Naive thymus-derived CD4-positive, alpha-beta T cell (primary cell): ENCODE results near the gene ERP27. TPM values are rescaled to one million over a fixed set of nuclear protein-coding genes. Genes with fewer than 3 reads are reported as not detected.
A peak's percentile ranks its signal among the peaks of the same experiment; 100 is the strongest.

Experiments
- ATAC-seq: fragments of 150-1000 bp; cut with Tn5 transposase; 2 replicates; pipeline ENCODE4 v1.10.0; 2021; ENCODE audit warnings: mild to moderate bottlenecking, moderate library complexity
- CTCF ChIA-PET: fragments of 350-600 bp; sonication (Branson Sonifier 250); formaldehyde crosslinking; loops from one replicate; lab custom pipeline; 2021; ENCODE audit warnings: antibody characterized with exemption; lab: Charles Lee
- POLR2A ChIA-PET: fragments of 350-600 bp; sonication (Branson Sonifier 250); formaldehyde crosslinking; loops from one replicate; lab custom pipeline; 2021; ENCODE audit warnings: antibody characterized with exemption, inconsistent platforms; lab: Charles Lee
- DNase-seq, 9 donors: peaks; one replicate each; pipeline versions ENCODE4 v3.0.0 to v3.0.0-alpha.2; 2020 to 2022; ENCODE audit warnings: mixed read lengths in 1 of 9
- H3K27ac ChIP-seq: one replicate; pipeline ENCODE4 v1.7.0; 2013; ENCODE audit warnings: mild to moderate bottlenecking, low read depth, low read length, moderate library complexity
- H3K27me3 ChIP-seq, 2 donors: one replicate each; pipeline ENCODE4 v1.7.0; 2013; ENCODE audit warnings: low read length in 2 of 2, mild to moderate bottlenecking in 2 of 2, moderate library complexity in 2 of 2; ENCODE audit not compliant: control insufficient read depth in 2 of 2, insufficient read depth in 2 of 2
- H3K36me3 ChIP-seq, 3 experiments: 1 replicate in 2 of 3; 2 replicates in 1 of 3; pipeline ENCODE4 v1.7.0; 2013; ENCODE audit warnings: low read length in 3 of 3, mild to moderate bottlenecking in 3 of 3, moderate library complexity in 1 of 3; ENCODE audit not compliant: insufficient read depth in 3 of 3, control insufficient read depth in 2 of 3
- H3K4me1 ChIP-seq, 2 donors: one replicate each; pipeline ENCODE4 v1.7.0; 2013; ENCODE audit warnings: low read length in 2 of 2, mild to moderate bottlenecking in 2 of 2, moderate library complexity in 1 of 2; ENCODE audit not compliant: control insufficient read depth in 2 of 2, insufficient read depth in 2 of 2
- H3K4me3 ChIP-seq: 2 replicates; pipeline ENCODE4 v1.7.0; 2013; ENCODE audit warnings: mild to moderate bottlenecking, low read length
- H3K9me3 ChIP-seq, 3 experiments: 1 replicate in 2 of 3; 2 replicates in 1 of 3; pipeline ENCODE4 v1.7.0; 2013; ENCODE audit warnings: low read length in 3 of 3; ENCODE audit not compliant: control insufficient read depth in 2 of 3
- H3K27ac Mint-ChIP-seq, 9 donors: one replicate each; pipeline ENCODE4 v1.8.0; 2020 to 2022; ENCODE audit warnings: mixed read lengths in 9 of 9, mild to moderate bottlenecking in 8 of 9, moderate library complexity in 5 of 9, inconsistent platforms in 2 of 9
- H3K27me3 Mint-ChIP-seq, 5 donors: one replicate each; pipeline ENCODE4 v1.8.0; 2021 to 2022; ENCODE audit warnings: mixed read lengths in 5 of 5, mild to moderate bottlenecking in 1 of 5
- H3K36me3 Mint-ChIP-seq, 5 donors: one replicate each; pipeline ENCODE4 v1.8.0; 2020 to 2022; ENCODE audit warnings: mixed read lengths in 5 of 5, mild to moderate bottlenecking in 3 of 5, inconsistent platforms in 1 of 5
- H3K4me1 Mint-ChIP-seq, 7 donors: one replicate each; pipeline ENCODE4 v1.8.0; 2020 to 2022; ENCODE audit warnings: mixed read lengths in 7 of 7, mild to moderate bottlenecking in 3 of 7, inconsistent platforms in 1 of 7
- H3K4me3 Mint-ChIP-seq, 10 donors: one replicate each; pipeline ENCODE4 v1.8.0; 2020 to 2022; ENCODE audit warnings: mild to moderate bottlenecking in 10 of 10, mixed read lengths in 10 of 10, moderate library complexity in 6 of 10, inconsistent platforms in 2 of 10
- H3K9me3 Mint-ChIP-seq, 11 donors: one replicate each; pipeline ENCODE4 v1.8.0; 2020 to 2022; ENCODE audit warnings: mixed read lengths in 11 of 11, mild to moderate bottlenecking in 4 of 11, inconsistent platforms in 1 of 11, moderate library complexity in 1 of 11
- intact Hi-C, 2 donors: fragments of 100-400 bp; cut with micrococcal nuclease; formaldehyde crosslinking; loops; one replicate each; pipeline ENCODE4 v1.15.1; 2023
- polyA plus RNA-seq, 2 donors: library from polyadenylated mRNA; unstranded; fragments of 300-500 nt; fragmentation: Illumina TruSeq; gene quantifications; one replicate each; pipeline ENCODE4 v1.2.3, GENCODE V29; 2021
- total RNA-seq, 6 experiments: library from RNA in 5 of 6; stranded (reverse) in 5 of 6; gene quantifications; 1 replicate in 5 of 6; 2 replicates in 1 of 6; pipeline ENCODE4 v1.2.3 and lab custom pipeline; 2021 to 2026

ERP27 gene
- total and polyA plus RNA-seq, 7 experiments from 2014 or later = 5.6 to 20.3 (median 13.1) TPM

DNA sequence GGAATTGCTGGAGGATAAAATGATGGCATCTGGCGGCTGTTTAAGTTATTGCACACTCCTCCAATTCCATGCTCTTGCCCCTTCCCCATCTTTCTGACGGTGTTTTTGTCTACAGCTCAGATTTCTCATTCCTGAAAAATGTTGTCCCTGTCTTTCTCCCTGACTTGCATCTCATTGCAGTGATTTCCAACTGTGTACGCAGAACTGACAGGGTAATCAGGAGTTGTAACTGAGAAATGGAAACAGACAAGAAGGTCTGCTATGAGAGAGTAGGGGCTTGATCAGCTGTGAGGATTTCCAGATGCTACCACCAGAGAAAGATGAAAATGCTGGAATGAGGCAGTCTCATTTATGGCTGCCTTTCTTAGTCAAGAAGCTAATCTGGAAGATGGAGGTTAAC is 1.3 kb downstream of the ERP27 start:
- Histone ChIP-seq H3K27me3 (no peaks in the 10 kb centered on the region), H3K36me3 (peaks cover 15 to 49% (median 21%) of the 10 kb centered on the region in 3 experiments), H3K27ac (peak overlapping the region; percentile 1), H3K4me3 (no peak overlapping the region), H3K4me1 (peaks cover 0 to 22% of the 10 kb centered on the region in 2 donors), H3K9me3 (no peaks in the 10 kb centered on the region)
- DNase-seq = no peak
- ATAC-seq = no peak
- Mint-ChIP-seq H3K36me3 (peaks cover 34 to 75% (median 67%) of the 10 kb centered on the region in 5 donors), H3K4me1 (peaks cover 32 to 82% (median 67%) of the 10 kb centered on the region in 7 donors), H3K4me3 (peak overlapping the region in 2 of 10 donors; percentile 54 to 55), H3K9me3 (peaks cover 0 to 3% (median 0%) of the 10 kb centered on the region in 11 donors), H3K27ac (peak overlapping the region; percentile 41 to 93 (median 82)), H3K27me3 (no peaks in the 10 kb centered on the region)
- ChIA-PET POLR2A (interaction anchor here (0.6 to 8.0 kb wide), 14 partner anchors 9 to 166 kb away, joined by 3 to 60 read pairs (median 6); partner anchors contain the start of gene ARHGDIB), CTCF (interaction anchor here (0.7 to 5.0 kb wide), 8 partner anchors 10 to 88 kb away, joined by 3 to 30 read pairs (median 6); partner anchors contain the start of gene ARHGDIB)
- intact Hi-C loops = loop anchor here (1.0 kb wide), 4 partner anchors 24 to 92 kb away; partner anchors contain the start of gene ARHGDIB (in 1 of the 2)

DNA sequence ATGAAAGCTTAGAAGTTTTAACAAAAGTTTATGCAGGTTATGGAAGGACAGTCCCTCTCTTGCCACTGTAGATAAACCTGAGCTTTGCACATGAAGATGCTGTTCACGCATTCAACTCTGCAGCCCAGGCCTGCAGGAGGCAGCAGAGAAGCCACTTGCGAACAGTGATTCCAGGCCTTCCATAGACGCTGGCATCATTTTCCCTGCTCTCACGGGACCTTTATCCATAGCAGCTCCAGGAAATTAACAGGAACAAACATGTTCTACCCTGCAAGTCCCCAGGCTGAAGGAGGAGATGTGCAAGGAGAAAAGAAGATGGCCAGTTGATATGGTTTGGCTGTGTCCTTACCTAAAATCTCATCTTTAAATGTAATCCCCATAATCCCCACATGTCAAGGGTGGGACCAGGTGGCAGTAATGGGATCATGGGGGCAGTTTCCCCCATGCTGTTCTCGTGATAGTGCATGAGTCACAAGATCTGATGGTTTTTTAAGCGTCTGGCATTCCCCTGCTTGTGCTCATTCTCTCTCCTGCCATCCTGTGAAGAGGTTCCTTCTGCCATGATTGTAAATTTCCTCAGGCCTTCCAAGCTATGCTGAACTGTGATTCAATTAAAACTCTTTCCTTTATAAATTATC is 2.0 kb downstream of the ERP27 start:
- CTCF ChIA-PET = interaction anchor here (0.7 to 5.0 kb wide), 8 partner anchors 11 to 88 kb away, joined by 3 to 30 read pairs (median 6); partner anchors contain the start of gene ARHGDIB
- Mint-ChIP-seq H3K27ac (peak overlapping the region in 8 of 9 donors; percentile 14 to 93 (median 83)), H3K27me3 (no peaks in the 10 kb centered on the region), H3K9me3 (peaks cover 0 to 3% (median 0%) of the 10 kb centered on the region in 11 donors), H3K4me3 (no peak overlapping the region), H3K36me3 (peaks cover 31 to 78% (median 63%) of the 10 kb centered on the region in 5 donors), H3K4me1 (peaks cover 28 to 77% (median 64%) of the 10 kb centered on the region in 7 donors)
- Histone ChIP-seq H3K9me3 (no peaks in the 10 kb centered on the region), H3K36me3 (peaks cover 8 to 49% (median 21%) of the 10 kb centered on the region in 3 experiments), H3K4me3 (no peak overlapping the region), H3K27me3 (no peaks in the 10 kb centered on the region), H3K27ac (no peak overlapping the region), H3K4me1 (peaks cover 0 to 22% of the 10 kb centered on the region in 2 donors)
- ATAC-seq (no peak), DNase-seq (no peak)
- intact Hi-C loops = no loop called here
- POLR2A ChIA-PET = interaction anchor here (0.8 to 8.0 kb wide), 11 partner anchors 9 to 164 kb away, joined by 3 to 60 read pairs (median 5); partner anchors contain the start of gene ARHGDIB

DNA sequence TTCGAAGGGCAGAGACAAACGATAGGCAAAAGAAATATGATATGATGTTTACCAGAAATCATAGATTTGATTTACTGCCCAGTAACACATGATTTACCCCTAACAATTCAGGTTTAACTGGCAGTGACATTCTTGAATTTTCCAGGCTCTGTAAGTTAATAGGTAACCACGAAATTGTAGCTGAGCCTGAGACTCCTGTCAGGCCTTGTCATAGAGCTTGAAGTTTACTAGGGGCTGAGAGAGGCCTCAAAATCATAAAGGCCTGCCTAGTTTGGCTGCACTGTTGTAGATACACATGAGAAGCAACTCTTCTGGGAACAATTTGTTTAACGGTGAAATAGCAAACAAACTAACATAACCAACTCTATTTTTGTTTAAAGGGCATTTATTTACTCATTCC is 3.3 kb downstream of the ERP27 start:
- CTCF ChIA-PET = interaction anchor here (0.6 to 4.7 kb wide), 3 partner anchors 12 to 62 kb away, joined by 3 to 28 read pairs (median 6); no protein-coding TSS in a partner anchor
- intact Hi-C loops = no loop called here
- Mint-ChIP-seq H3K27me3 (no peaks in the 10 kb centered on the region), H3K36me3 (peaks cover 30 to 77% (median 59%) of the 10 kb centered on the region in 5 donors), H3K27ac (peak overlapping the region in 6 of 9 donors; percentile 10 to 86 (median 69)), H3K9me3 (peaks cover 0 to 3% (median 0%) of the 10 kb centered on the region in 11 donors), H3K4me3 (no peak overlapping the region), H3K4me1 (peaks cover 20 to 64% (median 53%) of the 10 kb centered on the region in 7 donors)
- no peaks in the 10 kb centered on the region for H3K27me3 ChIP-seq
- H3K9me3 ChIP-seq = no peaks in the 10 kb centered on the region
- H3K36me3 ChIP-seq = peaks cover 6 to 46% (median 25%) of the 10 kb centered on the region in 3 experiments
- DNase-seq = no peak
- H3K4me3 ChIP-seq = no peak overlapping the region
- H3K27ac ChIP-seq = no peak overlapping the region
- POLR2A ChIA-PET = interaction anchor here (0.9 to 8.0 kb wide), 5 partner anchors 11 to 164 kb away, joined by 3 to 60 read pairs (median 6); a partner anchor contains a TSS
- ATAC-seq = no peak
- H3K4me1 ChIP-seq = peaks cover 0 to 22% of the 10 kb centered on the region in 2 donors

DNA sequence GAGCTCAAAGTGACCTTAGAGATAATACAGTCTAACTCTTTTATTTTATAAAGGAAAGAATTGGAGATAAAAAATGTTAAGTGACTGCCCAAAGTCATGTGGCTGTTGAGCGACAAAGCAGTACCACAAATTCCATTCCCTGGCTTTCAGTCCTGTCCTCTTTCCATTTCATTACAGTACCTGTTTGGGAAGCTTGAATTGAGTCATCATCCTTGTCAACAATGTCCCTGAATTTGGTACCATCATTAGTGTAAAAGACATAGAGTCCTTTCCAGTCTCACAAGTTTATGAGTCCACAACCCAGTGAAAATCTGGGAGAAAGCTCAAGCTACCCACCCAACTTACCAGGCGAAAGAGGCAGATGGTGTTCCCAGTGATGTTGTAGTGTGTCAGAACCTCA is 3.8 kb downstream of the ERP27 start:
- CTCF ChIA-PET = interaction anchor here (0.6 to 4.7 kb wide), 3 partner anchors 13 to 32 kb away, joined by 3 to 28 read pairs (median 4); partner anchors contain the start of gene ARHGDIB
- no peak for ATAC-seq
- Mint-ChIP-seq H3K4me3 (no peak overlapping the region), H3K27me3 (no peaks in the 10 kb centered on the region), H3K4me1 (peaks cover 14 to 59% (median 48%) of the 10 kb centered on the region in 7 donors), H3K36me3 (peaks cover 26 to 72% (median 55%) of the 10 kb centered on the region in 5 donors), H3K9me3 (peaks cover 0 to 3% (median 0%) of the 10 kb centered on the region in 11 donors), H3K27ac (peak overlapping the region in 1 of 9 donors; percentile 70)
- Histone ChIP-seq H3K9me3 (no peaks in the 10 kb centered on the region), H3K36me3 (peaks cover 6 to 46% (median 24%) of the 10 kb centered on the region in 3 experiments), H3K4me1 (peaks cover 0 to 22% of the 10 kb centered on the region in 2 donors), H3K27ac (no peak overlapping the region), H3K4me3 (no peak overlapping the region), H3K27me3 (no peaks in the 10 kb centered on the region)
- POLR2A ChIA-PET = interaction anchor here (0.7 to 8.0 kb wide), 6 partner anchors 11 to 163 kb away, joined by 3 to 60 read pairs (median 5); a partner anchor contains a TSS
- intact Hi-C loops = no loop called here
- no peak for DNase-seq

DNA sequence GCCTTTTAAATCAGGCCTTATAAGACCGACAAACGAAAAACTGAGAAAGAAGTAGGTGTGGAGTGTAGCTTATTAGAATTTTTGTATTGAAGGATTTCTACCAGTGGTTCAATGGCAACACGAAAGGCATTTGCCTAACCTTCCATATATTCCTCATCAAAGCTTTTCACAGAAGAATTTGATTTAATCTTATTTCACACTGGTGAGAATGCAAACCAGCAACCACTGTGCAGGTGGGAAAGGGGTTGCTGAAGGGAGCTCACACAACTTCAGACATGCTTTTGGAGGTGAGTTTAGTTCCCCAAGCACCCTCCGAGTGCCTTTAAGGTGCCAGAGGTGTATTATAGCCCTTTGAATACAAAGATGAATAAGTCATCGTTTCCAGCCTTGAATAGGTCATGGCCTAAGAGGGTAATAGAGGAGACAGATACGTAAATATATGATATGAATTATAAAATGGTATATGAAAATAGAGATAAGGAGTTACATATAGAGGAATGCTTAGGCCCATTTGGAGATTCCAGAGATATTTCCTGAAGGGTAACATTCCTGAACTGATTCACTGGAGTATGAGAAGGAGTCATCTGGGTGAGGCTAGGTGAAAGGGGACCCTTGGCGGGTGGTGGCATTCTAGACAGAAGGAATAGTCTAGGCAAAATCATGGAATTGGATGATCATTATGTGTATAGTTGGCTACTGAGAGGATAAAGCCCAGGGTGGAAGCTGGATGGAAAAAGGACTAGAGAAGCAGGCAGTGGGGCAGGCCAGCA is 6.4 kb downstream of the ERP27 start:
- Mint-ChIP-seq H3K4me3 (no peak overlapping the region), H3K4me1 (peaks cover under 1 to 43% (median 33%) of the 10 kb centered on the region in 7 donors), H3K27me3 (no peaks in the 10 kb centered on the region), H3K27ac (peak overlapping the region in 2 of 9 donors; percentile 5 to 83), H3K9me3 (peaks cover 0 to 2% (median 0%) of the 10 kb centered on the region in 11 donors), H3K36me3 (peaks cover 24 to 77% (median 57%) of the 10 kb centered on the region in 5 donors)
- POLR2A ChIA-PET = interaction anchor here (0.6 to 1.0 kb wide), 4 partner anchors 10 to 129 kb away, joined by 3 to 4 read pairs (median 4); partner anchors contain the start of genes C12orf60 and WBP11
- Histone ChIP-seq H3K4me3 (no peak overlapping the region), H3K9me3 (no peaks in the 10 kb centered on the region), H3K36me3 (peaks cover 6 to 58% (median 20%) of the 10 kb centered on the region in 3 experiments), H3K27ac (no peak overlapping the region), H3K27me3 (no peaks in the 10 kb centered on the region), H3K4me1 (peaks cover 0 to 1% of the 10 kb centered on the region in 2 donors)
- CTCF ChIA-PET = interaction anchor here (0.7 kb wide), 2 partner anchors 84 to 152 kb away, joined by 3 read pairs; no protein-coding TSS in a partner anchor
- intact Hi-C loops = no loop called here
- DNase-seq (no peak), ATAC-seq (no peak)
